ENCODE measurements around the gene RNF141.

Gene RNF141

GRCh38 chr11:10580623-10581022, 39.6 kb upstream of the RNF141 start:
- DNase-seq (ENCODE audit: insufficient read length, low spot score) (no peak), FAIRE-seq (no peak)
- no peak for TF ChIP-seq CTCF (IDR thresholded peaks at IDR 0.05; ENCODE audit: insufficient read depth, missing control alignments)

- TF ChIP-seq CTCF (IDR thresholded peaks at IDR 0.05; ENCODE audit: insufficient read depth, missing control alignments), result no peak
- DNase-seq (ENCODE audit: insufficient read length, low spot score) (no peak), FAIRE-seq (no peak)
Measured at GRCh38 chr11:10579700-10580099, 38.7 kb upstream of the RNF141 start.

GRCh38 chr11:10576035-10576398, 35.0 kb upstream of the RNF141 start:
- DNase-seq (ENCODE audit: insufficient read length, low spot score) (no peak), FAIRE-seq (no peak)
- no peak for TF ChIP-seq CTCF (IDR thresholded peaks at IDR 0.05; ENCODE audit: insufficient read depth, missing control alignments)

GRCh38 chr11:10575346-10576034, 34.5 kb upstream of the RNF141 start:
- DNase-seq (ENCODE audit: insufficient read length, low spot score) (no peak), FAIRE-seq (no peak)
- TF ChIP-seq CTCF (IDR thresholded peaks at IDR 0.05; ENCODE audit: insufficient read depth, missing control alignments), result no peak

GRCh38 chr11:10573556-10573955, 32.6 kb upstream of the RNF141 start:
- no peak for TF ChIP-seq CTCF (IDR thresholded peaks at IDR 0.05; ENCODE audit: insufficient read depth, missing control alignments)
- FAIRE-seq, result no peak
- no peak for DNase-seq (ENCODE audit: insufficient read length, low spot score)

GRCh38 chr11:10573028-10573427, 32.0 kb upstream of the RNF141 start:
- no peak for FAIRE-seq
- no peak for DNase-seq (ENCODE audit: insufficient read length, low spot score)
- TF ChIP-seq CTCF (IDR thresholded peaks at IDR 0.05; ENCODE audit: insufficient read depth, missing control alignments), result no peak

- no peak for DNase-seq (ENCODE audit: insufficient read length, low spot score)
- no peak for TF ChIP-seq CTCF (IDR thresholded peaks at IDR 0.05; ENCODE audit: insufficient read depth, missing control alignments)
- no peak for FAIRE-seq
Measured at GRCh38 chr11:10572533-10572932, 31.5 kb upstream of the RNF141 start.

Data from D721Med (cell line).